GM12801 (cell line): ENCODE results near the gene DIPK1C.

ENCODE experiments used
- CTCF ChIP-seq: IDR thresholded peaks from one replicate; pipeline ENCODE4 v1.5.1; 2011; ENCODE audit warnings: control low read depth; ENCODE audit not compliant: insufficient read length; ENCODE audit errors: extremely low read depth

Gene DIPK1C

GRCh38 chr18:74419761-74420160 lies 37.3 kb downstream of the DIPK1C start:
- no peak for TF ChIP-seq CTCF

GRCh38 chr18:74418023-74418422 lies 39.1 kb downstream of the DIPK1C start:
- no peak for TF ChIP-seq CTCF

GRCh38 chr18:74416124-74416523 lies 41.0 kb downstream of the DIPK1C start:
- no peak for TF ChIP-seq CTCF

GRCh38 chr18:74414953-74415515 lies 42.1 kb downstream of the DIPK1C start:
- TF ChIP-seq CTCF, result no peak

GRCh38 chr18:74413836-74414235 lies 43.3 kb downstream of the DIPK1C start:
- no peak for TF ChIP-seq CTCF

- TF ChIP-seq CTCF, result no peak
Measured at GRCh38 chr18:74412116-74412880, 44.8 kb downstream of the DIPK1C start.

GRCh38 chr18:74411475-74411874 lies 45.6 kb downstream of the DIPK1C start:
- no peak for TF ChIP-seq CTCF
